ENCODE results near the gene FAM53B.

FAM53B gene

DNA sequence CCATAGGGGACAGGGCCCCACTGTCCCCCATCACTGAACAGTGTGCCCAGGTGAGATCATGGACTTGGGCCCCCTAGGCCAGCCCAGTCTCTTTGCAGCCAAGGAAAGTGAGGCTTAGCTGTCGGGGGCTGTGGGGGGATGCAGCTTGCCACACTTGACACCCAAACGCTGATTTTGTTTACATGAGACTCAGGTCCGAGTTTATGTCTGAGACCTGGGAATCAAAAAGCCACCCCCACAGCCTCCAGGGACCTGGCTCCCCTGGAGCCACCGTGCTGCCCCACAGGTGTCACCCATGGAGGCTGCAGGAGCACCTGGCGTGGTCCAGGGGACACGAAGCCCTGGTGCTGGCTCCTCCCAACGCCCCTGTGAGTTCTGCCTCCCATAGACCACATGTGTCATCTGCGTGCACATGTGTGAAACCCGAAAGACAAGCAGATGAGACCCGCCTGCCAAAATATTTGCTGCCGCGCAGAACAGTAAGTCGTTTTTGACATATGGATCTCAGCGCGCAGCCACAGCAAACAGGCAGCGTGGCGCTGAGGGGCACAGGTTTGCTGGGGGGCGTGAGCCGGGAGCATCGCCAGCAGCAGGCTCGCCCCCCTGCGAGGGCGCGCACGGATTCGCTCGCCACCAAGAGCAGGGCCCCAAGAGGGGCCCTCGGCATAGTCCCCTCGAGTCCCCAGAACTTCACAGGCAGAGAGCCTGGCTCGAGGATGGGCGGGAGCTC is 170.3 kb downstream of the FAM53B start:
- no peak for DNase-seq

GRCh38 chr10:124572751-124573150 is 171.4 kb downstream of the FAM53B start:
- no peak for DNase-seq

- no peak for DNase-seq
Observed at GRCh38 chr10:124570646-124571045, 173.5 kb downstream of the FAM53B start.

DNA sequence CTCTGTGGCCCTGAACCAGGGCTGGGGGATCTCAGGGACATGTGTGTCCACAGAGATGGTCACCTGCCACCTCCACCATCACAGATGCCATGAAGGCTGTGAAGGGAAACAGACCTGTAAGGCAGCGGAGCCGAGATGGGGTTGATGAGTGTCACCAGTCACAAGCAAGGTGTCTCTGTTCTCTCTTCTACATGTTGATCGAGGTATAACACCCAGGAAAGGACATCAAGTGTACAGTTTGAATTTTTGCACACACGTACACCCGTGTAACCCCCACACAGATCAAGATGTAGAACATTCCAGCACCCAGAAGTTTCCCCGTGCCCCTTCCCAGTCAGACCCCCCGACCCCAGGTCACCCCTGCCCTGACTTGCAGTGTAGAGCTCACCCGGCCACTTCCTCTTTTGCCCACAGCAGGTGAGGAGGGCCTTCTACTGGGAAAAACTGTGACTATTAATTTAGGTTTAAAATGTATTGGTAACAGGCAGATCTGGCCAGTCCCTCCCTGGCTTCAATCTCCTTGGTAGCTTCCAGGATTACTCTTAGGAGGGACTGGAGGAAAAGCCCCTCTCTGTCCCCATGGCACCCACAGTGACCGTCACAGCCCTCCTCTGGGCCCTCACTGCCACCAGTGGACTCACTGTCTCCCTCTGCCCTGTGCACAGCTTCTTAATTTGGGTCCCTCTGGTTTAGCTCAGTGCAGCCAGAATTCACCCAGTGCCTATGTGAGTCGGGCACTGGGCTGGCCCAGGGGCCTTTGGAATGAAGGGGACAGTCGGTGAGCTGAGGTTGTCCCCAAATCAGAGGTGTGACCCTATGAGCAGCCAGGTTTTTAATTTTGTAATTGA is 174.3 kb downstream of the FAM53B start:
- no peak for DNase-seq

Measured in effector CD4-positive, alpha-beta T cell (primary cell).